ENCODE results near the gene ULK4.

Gene ULK4

DNA sequence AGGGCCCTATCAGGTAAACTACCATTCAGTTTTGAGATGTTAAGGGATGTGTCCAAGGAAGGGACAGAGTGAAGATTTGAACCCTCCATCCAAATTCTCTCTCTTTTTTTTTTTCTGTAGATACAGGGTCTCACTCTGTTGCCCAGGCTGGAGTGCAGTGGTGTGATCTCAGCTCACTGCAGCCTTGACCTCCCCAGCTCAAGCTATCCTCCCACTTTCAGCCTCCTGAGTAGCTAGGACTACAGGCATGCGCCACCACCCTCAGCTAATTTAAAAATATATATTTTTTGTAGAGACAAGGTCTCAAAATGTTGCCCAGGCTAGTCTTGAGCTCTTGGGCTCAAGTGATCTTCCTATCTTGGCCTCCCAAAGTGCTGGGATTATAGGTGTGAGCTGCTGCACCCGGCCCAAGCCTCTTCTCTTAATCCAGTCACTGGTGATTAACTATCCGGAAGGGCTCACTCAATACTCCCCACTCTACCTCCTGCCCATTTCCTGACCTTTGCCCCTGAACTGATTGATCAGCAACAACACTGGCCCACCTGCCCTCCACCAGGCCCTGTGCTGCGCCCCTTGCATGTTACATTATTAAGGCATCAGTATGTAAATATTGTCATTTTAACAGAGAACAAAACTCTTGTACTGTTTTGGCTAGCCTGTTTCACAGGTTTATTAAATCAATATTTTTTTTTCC is 597.9 kb downstream of the ULK4 start:
- no peaks in the 10 kb centered on the region for H3K4me1 ChIP-seq (ENCODE audit: insufficient read depth, low read length)
- no peak overlapping the region for H3K4me2 ChIP-seq (ENCODE audit: insufficient read depth, low read length)
- H3K4me3 ChIP-seq (ENCODE audit: low read depth in 1 of 2, low read length in 2 of 2): no peak overlapping the region
- H3K27ac ChIP-seq (ENCODE audit: low read length): no peak overlapping the region
- no peak overlapping the region for H2AFZ ChIP-seq (ENCODE audit: low read depth, low read length)
- H3K27me3 ChIP-seq (ENCODE audit: insufficient read depth, low read length, poor library complexity): no peaks in the 10 kb centered on the region
- DNase-seq (no peak), ATAC-seq (ENCODE audit: insufficient read depth, low read depth) (no peak)
- H3K9ac ChIP-seq (ENCODE audit: low read depth, low read length): no peak overlapping the region
- H3K36me3 ChIP-seq (ENCODE audit: insufficient read depth, low read length): no peaks in the 10 kb centered on the region
- H3K79me2 ChIP-seq (ENCODE audit: insufficient read depth, low read length): no peaks in the 10 kb centered on the region
- H4K20me1 ChIP-seq (ENCODE audit: insufficient read depth, low read length): no peaks in the 10 kb centered on the region
- TF ChIP-seq CTCF (IDR thresholded peaks at IDR 0.05; ENCODE audit: borderline replicate concordance, extremely low read depth, low read length, poor library complexity, severe bottlenecking) (no peak), EZH2 (IDR thresholded peaks at IDR 0.05; ENCODE audit: borderline replicate concordance, low read depth, low read length, severe bottlenecking) (no peak)
- no peaks in the 10 kb centered on the region for H3K9me3 ChIP-seq (ENCODE audit: insufficient read depth, low read length, severe bottlenecking)

GRCh38 chr3:41362638-41363559 is 599.0 kb downstream of the ULK4 start:
- H3K4me3 ChIP-seq (ENCODE audit: low read depth in 1 of 2, low read length in 2 of 2): no peak overlapping the region
- no peaks in the 10 kb centered on the region for H3K4me1 ChIP-seq (ENCODE audit: insufficient read depth, low read length)
- no peak overlapping the region for H3K9ac ChIP-seq (ENCODE audit: low read depth, low read length)
- TF ChIP-seq EZH2 (IDR thresholded peaks at IDR 0.05; ENCODE audit: borderline replicate concordance, low read depth, low read length, severe bottlenecking) (no peak), CTCF (IDR thresholded peaks at IDR 0.05; ENCODE audit: borderline replicate concordance, extremely low read depth, low read length, poor library complexity, severe bottlenecking) (no peak)
- DNase-seq (no peak), ATAC-seq (ENCODE audit: insufficient read depth, low read depth) (no peak)
- H3K79me2 ChIP-seq (ENCODE audit: insufficient read depth, low read length): no peaks in the 10 kb centered on the region
- no peaks in the 10 kb centered on the region for H3K9me3 ChIP-seq (ENCODE audit: insufficient read depth, low read length, severe bottlenecking)
- no peak overlapping the region for H3K4me2 ChIP-seq (ENCODE audit: insufficient read depth, low read length)
- H4K20me1 ChIP-seq (ENCODE audit: insufficient read depth, low read length): no peaks in the 10 kb centered on the region
- H2AFZ ChIP-seq (ENCODE audit: low read depth, low read length): no peak overlapping the region
- H3K36me3 ChIP-seq (ENCODE audit: insufficient read depth, low read length): no peaks in the 10 kb centered on the region
- H3K27ac ChIP-seq (ENCODE audit: low read length): no peak overlapping the region
- H3K27me3 ChIP-seq (ENCODE audit: insufficient read depth, low read length, poor library complexity): no peaks in the 10 kb centered on the region

DNA sequence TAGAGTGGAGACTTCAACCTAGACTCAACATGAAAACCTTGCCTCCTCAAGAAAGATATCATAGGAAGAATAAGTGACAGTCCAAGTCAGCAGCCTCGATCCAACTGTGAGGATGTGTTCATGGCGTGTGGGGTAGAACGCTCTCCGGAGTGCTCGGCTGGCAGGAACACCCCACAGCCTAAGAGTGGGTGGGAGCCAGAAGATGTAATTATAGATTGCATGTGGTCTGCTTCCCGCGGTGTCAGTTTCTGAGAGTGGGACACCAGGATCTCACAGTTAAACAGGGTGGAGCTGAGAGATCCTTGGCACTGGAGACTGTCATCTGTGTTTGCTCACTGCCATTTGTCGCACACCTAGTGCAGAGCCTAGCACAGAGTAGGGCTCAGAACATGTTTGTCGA is 604.6 kb downstream of the ULK4 start:
- H3K9me3 ChIP-seq (ENCODE audit: insufficient read depth, low read length, severe bottlenecking): no peaks in the 10 kb centered on the region
- no peaks in the 10 kb centered on the region for H3K79me2 ChIP-seq (ENCODE audit: insufficient read depth, low read length)
- no peak for ATAC-seq (ENCODE audit: insufficient read depth, low read depth)
- DNase-seq: no peak
- H3K27me3 ChIP-seq (ENCODE audit: insufficient read depth, low read length, poor library complexity): no peaks in the 10 kb centered on the region
- H3K4me2 ChIP-seq (ENCODE audit: insufficient read depth, low read length): no peak overlapping the region
- H3K36me3 ChIP-seq (ENCODE audit: insufficient read depth, low read length): no peaks in the 10 kb centered on the region
- H3K27ac ChIP-seq (ENCODE audit: low read length): no peak overlapping the region
- no peaks in the 10 kb centered on the region for H4K20me1 ChIP-seq (ENCODE audit: insufficient read depth, low read length)
- TF ChIP-seq EZH2 (IDR thresholded peaks at IDR 0.05; ENCODE audit: borderline replicate concordance, low read depth, low read length, severe bottlenecking): no peak
- TF ChIP-seq CTCF (IDR thresholded peaks at IDR 0.05; ENCODE audit: borderline replicate concordance, extremely low read depth, low read length, poor library complexity, severe bottlenecking): no peak
- H3K9ac ChIP-seq (ENCODE audit: low read depth, low read length): no peak overlapping the region
- no peak overlapping the region for H3K4me3 ChIP-seq (ENCODE audit: low read depth in 1 of 2, low read length in 2 of 2)
- no peak overlapping the region for H2AFZ ChIP-seq (ENCODE audit: low read depth, low read length)
- no peaks in the 10 kb centered on the region for H3K4me1 ChIP-seq (ENCODE audit: insufficient read depth, low read length)

All from DND-41 (cell line).